Measurements from ENCODE around the gene KLF4. TPM values are rescaled to one million over a fixed set of nuclear protein-coding genes. Genes with fewer than 3 reads are reported as not detected.

The KLF4 gene
- total RNA-seq, 1 donor from 2014 or later: 38.7 TPM

- TF ChIP-seq, protein P1, sequence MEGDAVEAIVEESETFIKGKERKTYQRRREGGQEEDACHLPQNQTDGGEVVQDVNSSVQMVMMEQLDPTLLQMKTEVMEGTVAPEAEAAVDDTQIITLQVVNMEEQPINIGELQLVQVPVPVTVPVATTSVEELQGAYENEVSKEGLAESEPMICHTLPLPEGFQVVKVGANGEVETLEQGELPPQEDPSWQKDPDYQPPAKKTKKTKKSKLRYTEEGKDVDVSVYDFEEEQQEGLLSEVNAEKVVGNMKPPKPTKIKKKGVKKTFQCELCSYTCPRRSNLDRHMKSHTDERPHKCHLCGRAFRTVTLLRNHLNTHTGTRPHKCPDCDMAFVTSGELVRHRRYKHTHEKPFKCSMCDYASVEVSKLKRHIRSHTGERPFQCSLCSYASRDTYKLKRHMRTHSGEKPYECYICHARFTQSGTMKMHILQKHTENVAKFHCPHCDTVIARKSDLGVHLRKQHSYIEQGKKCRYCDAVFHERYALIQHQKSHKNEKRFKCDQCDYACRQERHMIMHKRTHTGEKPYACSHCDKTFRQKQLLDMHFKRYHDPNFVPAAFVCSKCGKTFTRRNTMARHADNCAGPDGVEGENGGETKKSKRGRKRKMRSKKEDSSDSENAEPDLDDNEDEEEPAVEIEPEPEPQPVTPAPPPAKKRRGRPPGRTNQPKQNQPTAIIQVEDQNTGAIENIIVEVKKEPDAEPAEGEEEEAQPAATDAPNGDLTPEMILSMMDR (IDR thresholded peaks at IDR 0.05; ENCODE audit: insufficient read depth, low read length, poor library complexity, severe bottlenecking): no peak
- Histone ChIP-seq H3K4me3 (ENCODE audit: low read depth, low read length) (no peak overlapping the region), H3K36me3 (ENCODE audit: control insufficient read depth, insufficient read depth, low read length) (no peaks in the 10 kb centered on the region), H3K27me3 (ENCODE audit: control insufficient read depth, insufficient read depth, low read length) (peaks cover 14% of the 10 kb centered on the region)
- DNase-seq (ENCODE audit: low read depth): no peak
These were observed 25.1 kb downstream of the KLF4 start for GRCh38 chr9:107464516-107464915.

GRCh38 chr9:107462691-107463090 is 26.9 kb downstream of the KLF4 start:
- Histone ChIP-seq H3K27me3 (ENCODE audit: control insufficient read depth, insufficient read depth, low read length) (peaks cover 14% of the 10 kb centered on the region), H3K36me3 (ENCODE audit: control insufficient read depth, insufficient read depth, low read length) (no peaks in the 10 kb centered on the region), H3K4me3 (ENCODE audit: low read depth, low read length) (no peak overlapping the region)
- TF ChIP-seq, protein P1 (IDR thresholded peaks at IDR 0.05; ENCODE audit: insufficient read depth, low read length, poor library complexity, severe bottlenecking): no peak
- DNase-seq (ENCODE audit: low read depth): no peak

DNA sequence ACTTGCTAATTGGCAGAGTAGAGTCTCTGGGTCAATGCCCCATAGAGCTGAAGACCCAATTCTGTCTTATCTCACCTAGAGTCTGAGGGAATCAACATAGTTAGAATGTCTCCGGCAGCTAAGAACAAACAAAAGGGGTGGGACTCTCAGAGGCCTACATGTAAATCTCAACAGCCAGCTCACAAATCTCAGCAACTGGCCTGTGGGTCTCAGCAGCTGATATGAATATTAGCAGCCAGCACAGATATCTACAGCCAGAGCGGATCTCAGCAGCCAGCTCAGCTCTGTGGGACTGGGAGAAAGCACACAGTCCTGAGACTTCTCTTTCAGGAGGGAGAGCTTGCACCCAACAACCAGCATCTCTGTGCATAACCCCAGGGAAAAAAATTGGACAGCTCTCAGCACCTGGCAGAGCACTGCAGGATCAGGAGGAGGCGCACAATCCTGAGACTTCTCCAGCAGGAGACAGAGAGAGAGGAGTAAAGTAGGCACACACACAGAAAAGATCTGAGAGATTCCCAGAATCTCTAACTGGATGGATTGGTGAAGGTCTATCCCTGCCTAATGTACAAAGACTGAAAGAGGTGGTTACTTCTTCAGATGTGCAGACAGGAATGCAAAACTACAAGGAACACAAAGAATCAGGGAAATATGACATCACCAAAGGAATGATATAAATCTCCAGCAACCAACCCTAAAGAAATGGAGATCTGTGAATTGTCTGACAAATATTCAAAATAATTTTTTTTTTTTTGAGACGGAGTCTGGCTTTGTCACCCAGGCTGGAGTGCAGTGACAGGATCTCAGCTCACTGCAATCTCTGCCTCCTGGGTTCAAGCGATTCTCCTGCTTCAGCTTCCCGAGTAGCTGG is 29.2 kb downstream of the KLF4 start:
- no peak overlapping the region for H3K4me3 ChIP-seq (ENCODE audit: low read depth, low read length)
- DNase-seq (ENCODE audit: low read depth): no peak
- H3K36me3 ChIP-seq (ENCODE audit: control insufficient read depth, insufficient read depth, low read length): no peaks in the 10 kb centered on the region
- TF ChIP-seq, protein P1 (IDR thresholded peaks at IDR 0.05; ENCODE audit: insufficient read depth, low read length, poor library complexity, severe bottlenecking): no peak
- H3K27me3 ChIP-seq (ENCODE audit: control insufficient read depth, insufficient read depth, low read length): peaks cover 8% of the 10 kb centered on the region

- no peaks in the 10 kb centered on the region for H3K27me3 ChIP-seq (ENCODE audit: control insufficient read depth, insufficient read depth, low read length)
- H3K36me3 ChIP-seq (ENCODE audit: control insufficient read depth, insufficient read depth, low read length): no peaks in the 10 kb centered on the region
- no peak overlapping the region for H3K4me3 ChIP-seq (ENCODE audit: low read depth, low read length)
- TF ChIP-seq, protein P1 (IDR thresholded peaks at IDR 0.05; ENCODE audit: insufficient read depth, low read length, poor library complexity, severe bottlenecking): no peak
- DNase-seq (ENCODE audit: low read depth): no peak
These were observed 34.0 kb downstream of the KLF4 start for GRCh38 chr9:107455425-107456135.

GRCh38 chr9:107453479-107453878 is 36.1 kb downstream of the KLF4 start:
- no peaks in the 10 kb centered on the region for H3K36me3 ChIP-seq (ENCODE audit: control insufficient read depth, insufficient read depth, low read length)
- H3K4me3 ChIP-seq (ENCODE audit: low read depth, low read length): no peak overlapping the region
- TF ChIP-seq, protein P1 (IDR thresholded peaks at IDR 0.05; ENCODE audit: insufficient read depth, low read length, poor library complexity, severe bottlenecking): no peak
- DNase-seq (ENCODE audit: low read depth): no peak
- no peaks in the 10 kb centered on the region for H3K27me3 ChIP-seq (ENCODE audit: control insufficient read depth, insufficient read depth, low read length)
